HepG2 (cell line): ENCODE data around the gene AIDA. TPM values are rescaled to one million over a fixed set of nuclear protein-coding genes. Genes with fewer than 3 reads are reported as not detected.
A peak's percentile ranks its signal among the peaks of the same experiment; 100 is the strongest.

Experiments
- BORCS8-MEF2B ChIP-seq: sonication (generic); formaldehyde crosslinking; IDR thresholded peaks from 2 replicates; pipeline ENCODE4 v1.8.0; 2022; ENCODE audit warnings: mild to moderate bottlenecking, missing genetic modification reagents
- MEIS1 ChIP-seq: sonication (generic); formaldehyde crosslinking; IDR thresholded peaks from 2 replicates; pipeline ENCODE4 v1.9.0; 2021; ENCODE audit warnings: mild to moderate bottlenecking, missing genetic modification reagents, moderate library complexity, borderline replicate concordance
- SRSF4 ChIP-seq: fragments of 200-400 bp; formaldehyde crosslinking; IDR thresholded peaks from one replicate; pipeline ENCODE4 v1.6.1; 2018; ENCODE audit warnings: mild to moderate bottlenecking, low read depth, low read length, moderate library complexity; ENCODE audit not compliant: poor library complexity, severe bottlenecking
- TCF7 ChIP-seq: sonication (generic); IDR thresholded peaks from 2 replicates; pipeline ENCODE4 v1.6.1; 2016; ENCODE audit warnings: antibody characterized with exemption, low read depth
- ZBTB20 ChIP-seq: sonication (generic); formaldehyde crosslinking; IDR thresholded peaks from 2 replicates; pipeline ENCODE4 v1.8.1; 2023; ENCODE audit warnings: missing genetic modification reagents, low read depth, mild to moderate bottlenecking, borderline replicate concordance
- ZNF337 ChIP-seq: sonication (generic); formaldehyde crosslinking; IDR thresholded peaks from 2 replicates; pipeline ENCODE4 v1.5.1; 2020; ENCODE audit warnings: missing genetic modification reagents, low read depth, mild to moderate bottlenecking, borderline replicate concordance
- ZNF891 ChIP-seq: sonication (generic); formaldehyde crosslinking; IDR thresholded peaks from 2 replicates; pipeline ENCODE4 v1.5.0; 2020; ENCODE audit warnings: mild to moderate bottlenecking, missing genetic modification reagents
- polyA plus RNA-seq, 8 experiments: library from polyadenylated mRNA; depleted of rRNA in 3 of 8; stranded (reverse) in 7 of 8; unstranded in 1 of 8; fragments of >200 nt; fragmentation: Illumina TruSeq in 4 of 8; extraction: Trizol in 4 of 8; gene quantifications; 2 replicates each; pipeline versions ENCODE4 v1.2.1 to v1.2.3, GENCODE V29; 2011 to 2016; ENCODE audit warnings: low read depth in 4 of 8, missing spikeins in 1 of 8, mixed read lengths in 1 of 8; ENCODE audit not compliant: insufficient read depth in 1 of 8
- total RNA-seq, 5 experiments: library from RNA; depleted of rRNA; stranded (reverse); fragments of >200 nt; fragmentation: Illumina TruSeq; extraction: Trizol; gene quantifications; 2 replicates each; pipeline ENCODE4 v1.2.3, GENCODE V29; 2016; ENCODE audit warnings: low read depth in 1 of 5
- TF ChIP-seq, protein P1 (sequence below): sonication (generic); formaldehyde crosslinking; IDR thresholded peaks from 2 replicates; pipeline ENCODE4 v1.8.0; 2022; ENCODE audit warnings: low read depth, missing genetic modification reagents
- TF ChIP-seq, protein P2 (sequence below): sonication (generic); formaldehyde crosslinking; IDR thresholded peaks from 2 replicates; pipeline ENCODE4 v1.5.0; 2020; ENCODE audit warnings: missing genetic modification reagents
- TF ChIP-seq, protein P3 (sequence below): sonication (generic); formaldehyde crosslinking; IDR thresholded peaks from 2 replicates; pipeline ENCODE4 v1.4.0; 2020; ENCODE audit warnings: mild to moderate bottlenecking, missing genetic modification reagents, borderline replicate concordance
- TF ChIP-seq, protein P4 (sequence below): sonication (generic); formaldehyde crosslinking; IDR thresholded peaks from 2 replicates; pipeline ENCODE4 v1.5.0; 2020; ENCODE audit warnings: mild to moderate bottlenecking, missing genetic modification reagents

The AIDA gene
- total and polyA plus RNA-seq, 2 of the 13 experiments (the other 11 are each of a cell fraction or from before 2014, with no cell fraction given), result 17.5 to 35.4 TPM

DNA sequence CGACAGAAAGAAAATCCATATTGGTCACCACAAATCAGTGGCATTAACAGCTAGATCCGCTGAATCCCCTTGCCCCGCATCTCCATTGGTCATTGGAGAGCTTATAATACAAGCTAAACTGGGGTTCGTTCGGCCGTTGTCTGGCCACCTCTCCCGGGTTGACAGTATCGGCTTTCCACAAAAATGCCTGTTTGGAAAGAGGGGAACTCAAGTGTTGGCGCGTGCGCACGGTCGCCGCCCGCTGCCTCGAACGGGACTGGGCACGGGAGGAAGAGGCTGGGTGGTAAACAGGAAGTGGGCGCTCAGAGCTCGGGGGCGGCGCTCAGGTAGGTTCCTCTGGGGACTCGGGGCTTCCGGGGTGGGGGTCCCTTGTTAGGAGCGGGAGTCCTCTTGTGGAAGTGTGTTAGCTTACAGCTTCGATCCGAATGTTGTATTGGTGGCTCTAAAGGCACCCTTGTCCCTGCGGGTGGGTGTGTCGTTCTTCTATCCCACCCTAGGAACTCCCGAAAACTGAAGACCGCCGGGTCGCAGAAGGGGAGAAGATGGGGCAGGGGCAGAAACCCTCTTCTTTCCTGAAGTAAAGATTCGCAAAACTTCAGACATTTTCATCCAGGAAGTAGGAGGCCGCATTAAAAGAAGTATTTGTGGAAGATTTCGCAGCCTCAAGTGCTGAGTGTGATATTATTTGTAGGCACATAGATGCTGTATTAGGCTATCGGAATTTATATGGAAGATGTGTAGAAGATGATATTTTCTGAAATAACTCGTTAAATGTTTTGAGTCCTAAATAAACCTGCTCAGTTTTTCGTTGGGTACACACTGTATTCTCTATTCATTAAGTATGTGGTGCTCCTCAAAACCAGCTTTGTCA, 1.0 kb upstream of the AIDA start (continued):
- TF ChIP-seq, protein P1, sequence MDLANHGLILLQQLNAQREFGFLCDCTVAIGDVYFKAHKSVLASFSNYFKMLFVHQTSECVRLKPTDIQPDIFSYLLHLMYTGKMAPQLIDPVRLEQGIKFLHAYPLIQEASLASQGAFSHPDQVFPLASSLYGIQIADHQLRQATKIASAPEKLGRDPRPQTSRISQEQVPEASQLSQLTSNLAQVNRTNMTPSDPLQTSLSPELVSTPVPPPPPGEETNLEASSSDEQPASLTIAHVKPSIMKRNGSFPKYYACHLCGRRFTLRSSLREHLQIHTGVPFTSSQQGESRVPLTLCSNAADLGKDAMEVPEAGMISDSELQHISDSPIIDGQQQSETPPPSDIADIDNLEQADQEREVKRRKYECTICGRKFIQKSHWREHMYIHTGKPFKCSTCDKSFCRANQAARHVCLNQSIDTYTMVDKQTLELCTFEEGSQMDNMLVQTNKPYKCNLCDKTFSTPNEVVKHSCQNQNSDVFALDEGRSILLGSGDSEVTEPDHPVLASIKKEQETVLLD (CRISPR knock-in tag), result 0 out of 2 replicates have a peak, but pooled peaks have one; percentile 57
- TF ChIP-seq TCF7 (no peak), ZNF337 (no peak), SRSF4 (no peak), BORCS8-MEF2B (no peak), ZNF891 (CRISPR knock-in tag) (no peak), ZBTB20 (peak; percentile 77; the same call in 1 of the 2 replicates), MEIS1 (CRISPR knock-in tag) (no peak)
- TF ChIP-seq, protein P2, sequence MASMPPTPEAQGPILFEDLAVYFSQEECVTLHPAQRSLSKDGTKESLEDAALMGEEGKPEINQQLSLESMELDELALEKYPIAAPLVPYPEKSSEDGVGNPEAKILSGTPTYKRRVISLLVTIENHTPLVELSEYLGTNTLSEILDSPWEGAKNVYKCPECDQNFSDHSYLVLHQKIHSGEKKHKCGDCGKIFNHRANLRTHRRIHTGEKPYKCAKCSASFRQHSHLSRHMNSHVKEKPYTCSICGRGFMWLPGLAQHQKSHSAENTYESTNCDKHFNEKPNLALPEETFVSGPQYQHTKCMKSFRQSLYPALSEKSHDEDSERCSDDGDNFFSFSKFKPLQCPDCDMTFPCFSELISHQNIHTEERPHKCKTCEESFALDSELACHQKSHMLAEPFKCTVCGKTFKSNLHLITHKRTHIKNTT (CRISPR knock-in tag), result no peak
- TF ChIP-seq, protein P3, sequence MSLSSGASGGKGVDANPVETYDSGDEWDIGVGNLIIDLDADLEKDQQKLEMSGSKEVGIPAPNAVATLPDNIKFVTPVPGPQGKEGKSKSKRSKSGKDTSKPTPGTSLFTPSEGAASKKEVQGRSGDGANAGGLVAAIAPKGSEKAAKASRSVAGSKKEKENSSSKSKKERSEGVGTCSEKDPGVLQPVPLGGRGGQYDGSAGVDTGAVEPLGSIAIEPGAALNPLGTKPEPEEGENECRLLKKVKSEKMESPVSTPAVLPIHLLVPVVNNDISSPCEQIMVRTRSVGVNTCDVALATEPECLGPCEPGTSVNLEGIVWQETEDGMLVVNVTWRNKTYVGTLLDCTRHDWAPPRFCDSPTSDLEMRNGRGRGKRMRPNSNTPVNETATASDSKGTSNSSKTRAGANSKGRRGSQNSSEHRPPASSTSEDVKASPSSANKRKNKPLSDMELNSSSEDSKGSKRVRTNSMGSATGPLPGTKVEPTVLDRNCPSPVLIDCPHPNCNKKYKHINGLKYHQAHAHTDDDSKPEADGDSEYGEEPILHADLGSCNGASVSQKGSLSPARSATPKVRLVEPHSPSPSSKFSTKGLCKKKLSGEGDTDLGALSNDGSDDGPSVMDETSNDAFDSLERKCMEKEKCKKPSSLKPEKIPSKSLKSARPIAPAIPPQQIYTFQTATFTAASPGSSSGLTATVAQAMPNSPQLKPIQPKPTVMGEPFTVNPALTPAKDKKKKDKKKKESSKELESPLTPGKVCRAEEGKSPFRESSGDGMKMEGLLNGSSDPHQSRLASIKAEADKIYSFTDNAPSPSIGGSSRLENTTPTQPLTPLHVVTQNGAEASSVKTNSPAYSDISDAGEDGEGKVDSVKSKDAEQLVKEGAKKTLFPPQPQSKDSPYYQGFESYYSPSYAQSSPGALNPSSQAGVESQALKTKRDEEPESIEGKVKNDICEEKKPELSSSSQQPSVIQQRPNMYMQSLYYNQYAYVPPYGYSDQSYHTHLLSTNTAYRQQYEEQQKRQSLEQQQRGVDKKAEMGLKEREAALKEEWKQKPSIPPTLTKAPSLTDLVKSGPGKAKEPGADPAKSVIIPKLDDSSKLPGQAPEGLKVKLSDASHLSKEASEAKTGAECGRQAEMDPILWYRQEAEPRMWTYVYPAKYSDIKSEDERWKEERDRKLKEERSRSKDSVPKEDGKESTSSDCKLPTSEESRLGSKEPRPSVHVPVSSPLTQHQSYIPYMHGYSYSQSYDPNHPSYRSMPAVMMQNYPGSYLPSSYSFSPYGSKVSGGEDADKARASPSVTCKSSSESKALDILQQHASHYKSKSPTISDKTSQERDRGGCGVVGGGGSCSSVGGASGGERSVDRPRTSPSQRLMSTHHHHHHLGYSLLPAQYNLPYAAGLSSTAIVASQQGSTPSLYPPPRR (CRISPR knock-in tag), result no peak
- TF ChIP-seq, protein P4, sequence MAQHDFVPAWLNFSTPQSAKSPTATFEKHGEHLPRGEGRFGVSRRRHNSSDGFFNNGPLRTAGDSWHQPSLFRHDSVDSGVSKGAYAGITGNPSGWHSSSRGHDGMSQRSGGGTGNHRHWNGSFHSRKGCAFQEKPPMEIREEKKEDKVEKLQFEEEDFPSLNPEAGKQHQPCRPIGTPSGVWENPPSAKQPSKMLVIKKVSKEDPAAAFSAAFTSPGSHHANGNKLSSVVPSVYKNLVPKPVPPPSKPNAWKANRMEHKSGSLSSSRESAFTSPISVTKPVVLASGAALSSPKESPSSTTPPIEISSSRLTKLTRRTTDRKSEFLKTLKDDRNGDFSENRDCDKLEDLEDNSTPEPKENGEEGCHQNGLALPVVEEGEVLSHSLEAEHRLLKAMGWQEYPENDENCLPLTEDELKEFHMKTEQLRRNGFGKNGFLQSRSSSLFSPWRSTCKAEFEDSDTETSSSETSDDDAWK (CRISPR knock-in tag), result no peak
